ENCODE results near the gene ALG9.

The ALG9 gene

GRCh38 chr11:111870113-111870512 lies 1.3 kb downstream of the ALG9 start:
- in situ Hi-C loops (cut with HindIII; ENCODE audit: low sequenced_read_pairs): no loop called here
- no peak overlapping the region for H3K4me3 ChIP-seq (ENCODE audit: low read depth, low read length)
- TF ChIP-seq CTCF (IDR thresholded peaks at IDR 0.05; ENCODE audit: low read depth, low read length, missing control alignments): no peak
- no peak for DNase-seq (ENCODE audit: low read depth)

GRCh38 chr11:111860257-111860656 lies 11.1 kb downstream of the ALG9 start:
- no peak for DNase-seq (ENCODE audit: low read depth)

GRCh38 chr11:111855506-111855905 lies 15.9 kb downstream of the ALG9 start:
- in situ Hi-C loops (cut with HindIII; ENCODE audit: low sequenced_read_pairs): no loop called here
- no peak for TF ChIP-seq CTCF (IDR thresholded peaks at IDR 0.05; ENCODE audit: low read depth, low read length, missing control alignments)
- no peak for DNase-seq (ENCODE audit: low read depth)
- H3K4me3 ChIP-seq (ENCODE audit: low read depth, low read length): no peak overlapping the region

More at GRCh38 chr11:111860257-111860656, 11.1 kb downstream of the ALG9 start:
- no peak overlapping the region for H3K4me3 ChIP-seq (ENCODE audit: low read depth, low read length)
- no peak for TF ChIP-seq CTCF (IDR thresholded peaks at IDR 0.05; ENCODE audit: low read depth, low read length, missing control alignments)
- in situ Hi-C loops (cut with HindIII; ENCODE audit: low sequenced_read_pairs): no loop called here

GRCh38 chr11:111852103-111852502 lies 19.3 kb downstream of the ALG9 start:
- in situ Hi-C loops (cut with HindIII; ENCODE audit: low sequenced_read_pairs): no loop called here

GRCh38 chr11:111851636-111852035 lies 19.7 kb downstream of the ALG9 start:
- TF ChIP-seq CTCF (IDR thresholded peaks at IDR 0.05; ENCODE audit: low read depth, low read length, missing control alignments): peak; percentile 62
- in situ Hi-C loops (cut with HindIII; ENCODE audit: low sequenced_read_pairs): no loop called here
- H3K4me3 ChIP-seq (ENCODE audit: low read depth, low read length): no peak overlapping the region
- DNase-seq (ENCODE audit: low read depth): no peak

More at GRCh38 chr11:111852103-111852502, 19.3 kb downstream of the ALG9 start:
- no peak overlapping the region for H3K4me3 ChIP-seq (ENCODE audit: low read depth, low read length)
- no peak for TF ChIP-seq CTCF (IDR thresholded peaks at IDR 0.05; ENCODE audit: low read depth, low read length, missing control alignments)
- DNase-seq (ENCODE audit: low read depth): no peak

- in situ Hi-C loops (cut with HindIII; ENCODE audit: low sequenced_read_pairs): no loop called here
- no peak for TF ChIP-seq CTCF (IDR thresholded peaks at IDR 0.05; ENCODE audit: low read depth, low read length, missing control alignments)
- no peak overlapping the region for H3K4me3 ChIP-seq (ENCODE audit: low read depth, low read length)
- DNase-seq (ENCODE audit: low read depth): no peak
Measured at GRCh38 chr11:111851067-111851466, 20.3 kb downstream of the ALG9 start.

- no peak for TF ChIP-seq CTCF (IDR thresholded peaks at IDR 0.05; ENCODE audit: low read depth, low read length, missing control alignments)
Measured at GRCh38 chr11:111849631-111850030, 21.8 kb downstream of the ALG9 start.

More at GRCh38 chr11:111849631-111850030, 21.8 kb downstream of the ALG9 start:
- H3K4me3 ChIP-seq (ENCODE audit: low read depth, low read length): no peak overlapping the region
- in situ Hi-C loops (cut with HindIII; ENCODE audit: low sequenced_read_pairs): loop anchor here (5.0 to 10.0 kb wide), 2 partner anchors 72 to 265 kb away; no protein-coding TSS in a partner anchor
- DNase-seq (ENCODE audit: low read depth): no peak
